Liver (tissue), 9 donors: Measurements from ENCODE around the gene MAP3K5. TPM values are rescaled to one million over a fixed set of nuclear protein-coding genes. Genes with fewer than 3 reads are reported as not detected.

Source experiments
- DNase-seq: peaks from one replicate; pipeline ENCODE4 v3.0.0-alpha.2; 2017; ENCODE audit warnings: low spot score
- H3K27ac ChIP-seq, 2 donors: one replicate each; pipeline ENCODE4 v1.7.0; 2013; ENCODE audit warnings: inconsistent platforms in 2 of 2, low read length in 2 of 2, control low read depth in 1 of 2, low read depth in 1 of 2, mild to moderate bottlenecking in 1 of 2
- H3K27me3 ChIP-seq, 4 donors: one replicate each; pipeline versions ENCODE4 v1.6.1 to v1.7.0; 2013; ENCODE audit warnings: low read length in 3 of 4, inconsistent platforms in 1 of 4, mild to moderate bottlenecking in 1 of 4, moderate library complexity in 1 of 4; ENCODE audit not compliant: control insufficient read depth in 4 of 4, insufficient read depth in 4 of 4
- H3K36me3 ChIP-seq, 4 donors: one replicate each; pipeline versions ENCODE4 v1.6.1 to v1.7.0; 2013; ENCODE audit warnings: low read length in 3 of 4, mild to moderate bottlenecking in 3 of 4, low read depth in 1 of 4, moderate library complexity in 1 of 4; ENCODE audit not compliant: control insufficient read depth in 4 of 4, insufficient read depth in 3 of 4
- H3K4me1 ChIP-seq, 4 donors: one replicate each; pipeline versions ENCODE4 v1.6.1 to v1.7.0; 2013; ENCODE audit warnings: low read length in 3 of 4, mild to moderate bottlenecking in 3 of 4, moderate library complexity in 1 of 4; ENCODE audit not compliant: control insufficient read depth in 4 of 4, insufficient read depth in 4 of 4
- H3K4me3 ChIP-seq, 3 donors: one replicate each; pipeline versions ENCODE4 v1.6.1 to v1.7.0; 2013; ENCODE audit warnings: low read length in 3 of 3, control low read depth in 1 of 3, low read depth in 1 of 3, mild to moderate bottlenecking in 1 of 3
- H3K9ac ChIP-seq, 2 donors: one replicate each; pipeline ENCODE4 v1.7.0; 2013; ENCODE audit warnings: low read length in 2 of 2, mild to moderate bottlenecking in 2 of 2, moderate library complexity in 2 of 2, control low read depth in 1 of 2, low read depth in 1 of 2
- H3K9me3 ChIP-seq, 4 donors: one replicate each; pipeline versions ENCODE4 v1.6.1 to v1.7.0; 2013; ENCODE audit warnings: low read length in 3 of 4; ENCODE audit not compliant: control insufficient read depth in 4 of 4
- EGR1 ChIP-seq, 2 donors: IDR thresholded peaks; 2 replicates each; pipeline ENCODE4 v1.6.1; 2016 to 2018; ENCODE audit warnings: antibody characterized with exemption in 2 of 2, low read depth in 2 of 2
- FOXA1 ChIP-seq: IDR thresholded peaks from 2 replicates; pipeline ENCODE4 v1.6.1; 2016; ENCODE audit warnings: antibody characterized with exemption
- FOXA2 ChIP-seq: IDR thresholded peaks from 2 replicates; pipeline ENCODE4 v1.6.1; 2016; ENCODE audit warnings: antibody characterized with exemption
- GABPA ChIP-seq, 2 donors: IDR thresholded peaks in 1 of 2; conservative IDR thresholded peaks in 1 of 2; 2 replicates each; pipeline ENCODE4 v1.6.1; 2016; ENCODE audit warnings: antibody characterized with exemption in 2 of 2, mild to moderate bottlenecking in 1 of 2, moderate library complexity in 1 of 2
- HNF4A ChIP-seq, 2 donors: conservative IDR thresholded peaks; 2 replicates each; pipeline ENCODE4 v1.6.1; 2016; ENCODE audit warnings: antibody characterized with exemption in 2 of 2, mild to moderate bottlenecking in 2 of 2
- HNF4G ChIP-seq: IDR thresholded peaks from 2 replicates; pipeline ENCODE4 v1.6.1; 2016; ENCODE audit warnings: antibody characterized with exemption
- JUND ChIP-seq, 2 donors: IDR thresholded peaks; 2 replicates each; pipeline ENCODE4 v1.6.1; 2016; ENCODE audit warnings: antibody characterized with exemption in 2 of 2
- NR2F2 ChIP-seq: IDR thresholded peaks from 2 replicates; pipeline ENCODE4 v1.6.1; 2016; ENCODE audit warnings: antibody characterized with exemption
- RXRA ChIP-seq, 2 donors: IDR thresholded peaks; 2 replicates each; pipeline ENCODE4 v1.6.1; 2017 to 2018; ENCODE audit warnings: antibody characterized with exemption in 2 of 2, mild to moderate bottlenecking in 1 of 2
- SP1 ChIP-seq: IDR thresholded peaks from 2 replicates; pipeline ENCODE4 v1.6.1; 2018; ENCODE audit warnings: antibody characterized with exemption, mild to moderate bottlenecking
- TAF1 ChIP-seq: conservative IDR thresholded peaks from 2 replicates; pipeline ENCODE4 v1.6.1; 2016; ENCODE audit warnings: antibody characterized with exemption, mild to moderate bottlenecking
- YY1 ChIP-seq: IDR thresholded peaks from 2 replicates; pipeline ENCODE4 v1.6.1; 2016; ENCODE audit warnings: antibody characterized with exemption, mild to moderate bottlenecking
- ZBTB33 ChIP-seq: IDR thresholded peaks from 2 replicates; pipeline ENCODE4 v1.6.1; 2016; ENCODE audit warnings: antibody characterized with exemption
- WGBS: extraction: QIAGEN DNeasy Blood & Tissue Kit; methylation state at CpG from one replicate; pipeline ENCODE4 v1.1.7; 2013; 5-methylcytosine and 5-hydroxymethylcytosine counted together
- polyA plus RNA-seq, 2 donors: library from polyadenylated mRNA; stranded (reverse) in 1 of 2; unstranded in 1 of 2; fragments of 200-250 nt in 1 of 2; fragments of >200 nt in 1 of 2; fragmentation: Nextera tagmentation in 1 of 2; extraction: Ambion mirVana in 1 of 2; gene quantifications; one replicate each; pipeline versions ENCODE4 v1.2.1 to v1.2.3, GENCODE V29; 2013 to 2015
- total RNA-seq, 2 donors: library from RNA; depleted of rRNA; stranded (reverse); fragments of >200 nt; gene quantifications; one replicate each; pipeline ENCODE4 v1.2.3, GENCODE V29; 2014
- TF ChIP-seq, protein P1 (sequence below): IDR thresholded peaks from 2 replicates; pipeline ENCODE4 v1.6.1; 2016; ENCODE audit warnings: antibody characterized with exemption
- TF ChIP-seq, protein P2 (sequence below): IDR thresholded peaks from 2 replicates; pipeline ENCODE4 v1.6.1; 2016; ENCODE audit warnings: antibody characterized with exemption
- TF ChIP-seq, protein P3 (sequence below): fragments of 150-350 bp; IDR thresholded peaks from 2 replicates; pipeline ENCODE4 v1.5.1; 2017; ENCODE audit warnings: improper control_type of control experiment, low read depth, low read length; ENCODE audit not compliant: missing input control
- TF ChIP-seq, protein P4 (sequence below): IDR thresholded peaks from 2 replicates; pipeline ENCODE4 v1.6.1; 2016; ENCODE audit warnings: antibody characterized with exemption, mild to moderate bottlenecking
- donor health status: healthy.
- donor health status: healthy.
- donor health status: healthy.
- donor health status: healthy.
- donor health status: healthy.

The MAP3K5 gene
- total and polyA plus RNA-seq, 4 donors, result 2.9 to 18.0 (median 5.5) TPM

- DNase-seq, result no peak
- Histone ChIP-seq H3K4me3 (peak overlapping the region in 1 of 3 donors; percentile 30), H3K9me3 (no peaks in the 10 kb centered on the region), H3K27ac (peak overlapping the region; percentile 56 to 81), H3K9ac (no peak overlapping the region), H3K27me3 (no peaks in the 10 kb centered on the region), H3K4me1 (peaks cover 4 to 32% (median 31%) of the 10 kb centered on the region in 4 donors), H3K36me3 (no peaks in the 10 kb centered on the region)
- TF ChIP-seq SP1, result no peak
- no peak for TF ChIP-seq NR2F2
- TF ChIP-seq, protein P1, sequence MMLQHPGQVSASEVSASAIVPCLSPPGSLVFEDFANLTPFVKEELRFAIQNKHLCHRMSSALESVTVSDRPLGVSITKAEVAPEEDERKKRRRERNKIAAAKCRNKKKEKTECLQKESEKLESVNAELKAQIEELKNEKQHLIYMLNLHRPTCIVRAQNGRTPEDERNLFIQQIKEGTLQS, result no peak
- no peak for TF ChIP-seq JUND (IDR thresholded peaks at IDR 0.05)
- TF ChIP-seq ZBTB33, result no peak
- no peak for TF ChIP-seq FOXA2
- TF ChIP-seq RXRA (IDR thresholded peaks at IDR 0.05), result peak in 1 of 2 donors; percentile 8
- no peak for TF ChIP-seq GABPA (IDR thresholded peaks at IDR 0.05 in 1 of 2, conservative IDR thresholded peaks at IDR 0.05 in 1 of 2)
- no peak for TF ChIP-seq EGR1 (IDR thresholded peaks at IDR 0.05; ENCODE audit: low read depth in 2 of 2)
- TF ChIP-seq HNF4A (conservative IDR thresholded peaks at IDR 0.05), result peak; percentile 13 to 20
- TF ChIP-seq YY1, result peak; percentile 26
- TF ChIP-seq, protein P2, sequence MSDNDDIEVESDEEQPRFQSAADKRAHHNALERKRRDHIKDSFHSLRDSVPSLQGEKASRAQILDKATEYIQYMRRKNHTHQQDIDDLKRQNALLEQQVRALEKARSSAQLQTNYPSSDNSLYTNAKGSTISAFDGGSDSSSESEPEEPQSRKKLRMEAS, result peak; percentile 17
- WGBS, result 44% methylated on average over 6 of the region's 6 CpGs
Observed at GRCh38 chr6:136767570-136768309, 24.5 kb downstream of the MAP3K5 start.

DNA sequence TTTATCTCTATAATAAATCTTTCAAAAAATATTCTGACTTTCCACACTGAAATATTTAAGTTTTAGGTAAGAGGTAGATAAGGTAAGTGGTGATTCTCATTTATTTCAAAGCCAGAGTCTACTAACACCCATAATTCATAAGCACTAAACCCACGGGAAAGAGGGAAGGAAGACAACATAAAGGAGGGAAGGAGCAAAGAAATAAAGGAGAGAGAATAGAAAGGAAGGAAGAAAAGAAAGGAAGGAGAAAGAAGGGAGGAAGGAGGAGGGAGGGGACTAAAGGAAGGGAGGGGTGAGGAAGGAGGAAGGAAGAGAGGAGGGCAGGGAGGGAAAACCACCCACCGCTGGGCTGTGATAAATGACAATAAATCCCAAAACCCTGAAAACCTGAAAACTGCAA lies 25.2 kb downstream of the MAP3K5 start:
- Histone ChIP-seq H3K27ac (peak overlapping the region; percentile 56 to 81), H3K4me3 (no peak overlapping the region), H3K9me3 (no peaks in the 10 kb centered on the region), H3K36me3 (no peaks in the 10 kb centered on the region), H3K4me1 (peaks cover 6 to 38% (median 37%) of the 10 kb centered on the region in 4 donors), H3K27me3 (no peaks in the 10 kb centered on the region), H3K9ac (no peak overlapping the region)
- no peak for TF ChIP-seq FOXA2
- TF ChIP-seq, protein P1, result no peak
- TF ChIP-seq FOXA1, result no peak
- TF ChIP-seq, protein P2, result no peak
- TF ChIP-seq RXRA (IDR thresholded peaks at IDR 0.05), result no peak
- no peak for TF ChIP-seq TAF1
- no peak for TF ChIP-seq EGR1 (IDR thresholded peaks at IDR 0.05; ENCODE audit: low read depth in 2 of 2)
- no peak for TF ChIP-seq HNF4A (conservative IDR thresholded peaks at IDR 0.05)
- TF ChIP-seq HNF4G, result no peak
- TF ChIP-seq ZBTB33, result no peak
- TF ChIP-seq NR2F2, result no peak
- TF ChIP-seq, protein P3, sequence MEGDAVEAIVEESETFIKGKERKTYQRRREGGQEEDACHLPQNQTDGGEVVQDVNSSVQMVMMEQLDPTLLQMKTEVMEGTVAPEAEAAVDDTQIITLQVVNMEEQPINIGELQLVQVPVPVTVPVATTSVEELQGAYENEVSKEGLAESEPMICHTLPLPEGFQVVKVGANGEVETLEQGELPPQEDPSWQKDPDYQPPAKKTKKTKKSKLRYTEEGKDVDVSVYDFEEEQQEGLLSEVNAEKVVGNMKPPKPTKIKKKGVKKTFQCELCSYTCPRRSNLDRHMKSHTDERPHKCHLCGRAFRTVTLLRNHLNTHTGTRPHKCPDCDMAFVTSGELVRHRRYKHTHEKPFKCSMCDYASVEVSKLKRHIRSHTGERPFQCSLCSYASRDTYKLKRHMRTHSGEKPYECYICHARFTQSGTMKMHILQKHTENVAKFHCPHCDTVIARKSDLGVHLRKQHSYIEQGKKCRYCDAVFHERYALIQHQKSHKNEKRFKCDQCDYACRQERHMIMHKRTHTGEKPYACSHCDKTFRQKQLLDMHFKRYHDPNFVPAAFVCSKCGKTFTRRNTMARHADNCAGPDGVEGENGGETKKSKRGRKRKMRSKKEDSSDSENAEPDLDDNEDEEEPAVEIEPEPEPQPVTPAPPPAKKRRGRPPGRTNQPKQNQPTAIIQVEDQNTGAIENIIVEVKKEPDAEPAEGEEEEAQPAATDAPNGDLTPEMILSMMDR, result no peak
- TF ChIP-seq GABPA (IDR thresholded peaks at IDR 0.05 in 1 of 2, conservative IDR thresholded peaks at IDR 0.05 in 1 of 2), result no peak
- TF ChIP-seq, protein P4, sequence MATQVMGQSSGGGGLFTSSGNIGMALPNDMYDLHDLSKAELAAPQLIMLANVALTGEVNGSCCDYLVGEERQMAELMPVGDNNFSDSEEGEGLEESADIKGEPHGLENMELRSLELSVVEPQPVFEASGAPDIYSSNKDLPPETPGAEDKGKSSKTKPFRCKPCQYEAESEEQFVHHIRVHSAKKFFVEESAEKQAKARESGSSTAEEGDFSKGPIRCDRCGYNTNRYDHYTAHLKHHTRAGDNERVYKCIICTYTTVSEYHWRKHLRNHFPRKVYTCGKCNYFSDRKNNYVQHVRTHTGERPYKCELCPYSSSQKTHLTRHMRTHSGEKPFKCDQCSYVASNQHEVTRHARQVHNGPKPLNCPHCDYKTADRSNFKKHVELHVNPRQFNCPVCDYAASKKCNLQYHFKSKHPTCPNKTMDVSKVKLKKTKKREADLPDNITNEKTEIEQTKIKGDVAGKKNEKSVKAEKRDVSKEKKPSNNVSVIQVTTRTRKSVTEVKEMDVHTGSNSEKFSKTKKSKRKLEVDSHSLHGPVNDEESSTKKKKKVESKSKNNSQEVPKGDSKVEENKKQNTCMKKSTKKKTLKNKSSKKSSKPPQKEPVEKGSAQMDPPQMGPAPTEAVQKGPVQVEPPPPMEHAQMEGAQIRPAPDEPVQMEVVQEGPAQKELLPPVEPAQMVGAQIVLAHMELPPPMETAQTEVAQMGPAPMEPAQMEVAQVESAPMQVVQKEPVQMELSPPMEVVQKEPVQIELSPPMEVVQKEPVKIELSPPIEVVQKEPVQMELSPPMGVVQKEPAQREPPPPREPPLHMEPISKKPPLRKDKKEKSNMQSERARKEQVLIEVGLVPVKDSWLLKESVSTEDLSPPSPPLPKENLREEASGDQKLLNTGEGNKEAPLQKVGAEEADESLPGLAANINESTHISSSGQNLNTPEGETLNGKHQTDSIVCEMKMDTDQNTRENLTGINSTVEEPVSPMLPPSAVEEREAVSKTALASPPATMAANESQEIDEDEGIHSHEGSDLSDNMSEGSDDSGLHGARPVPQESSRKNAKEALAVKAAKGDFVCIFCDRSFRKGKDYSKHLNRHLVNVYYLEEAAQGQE, result no peak
- TF ChIP-seq SP1, result no peak
- no peak for DNase-seq
- WGBS, result 73% methylated on average over 2 of the region's 2 CpGs
